Endothelial cell of umbilical vein (primary cell): ENCODE measurements around the gene SLC44A3.

Source experiments
- EZH2 ChIP-seq: IDR thresholded peaks from 2 replicates; pipeline ENCODE4 v1.6.1; 2012; ENCODE audit warnings: borderline replicate concordance, low read depth, mild to moderate bottlenecking, moderate library complexity, low read length, inconsistent platforms; ENCODE audit not compliant: severe bottlenecking
- POLR2A ChIP-seq: IDR thresholded peaks from 2 replicates; pipeline ENCODE4 v1.6.1; 2012; ENCODE audit warnings: low read depth, mild to moderate bottlenecking, control low read depth, low read length
- POLR2AphosphoS5 ChIP-seq: IDR thresholded peaks from 2 replicates; pipeline ENCODE4 v1.6.1; 2012; ENCODE audit warnings: low read depth, mild to moderate bottlenecking, control low read depth, low read length, moderate library complexity; ENCODE audit not compliant: insufficient read depth
- TF ChIP-seq, protein P1 (sequence below), 2 donors: IDR thresholded peaks; 1 replicate in 1 of 2; 2 replicates in 1 of 2; pipeline ENCODE4 v1.5.1; 2011; ENCODE audit warnings: low read length in 2 of 2, mild to moderate bottlenecking in 2 of 2, moderate library complexity in 2 of 2, control low read depth in 1 of 2, inconsistent platforms in 1 of 2, low read depth in 1 of 2; ENCODE audit not compliant: insufficient read depth in 1 of 2; ENCODE audit errors: extremely low read depth in 1 of 2

DNA sequence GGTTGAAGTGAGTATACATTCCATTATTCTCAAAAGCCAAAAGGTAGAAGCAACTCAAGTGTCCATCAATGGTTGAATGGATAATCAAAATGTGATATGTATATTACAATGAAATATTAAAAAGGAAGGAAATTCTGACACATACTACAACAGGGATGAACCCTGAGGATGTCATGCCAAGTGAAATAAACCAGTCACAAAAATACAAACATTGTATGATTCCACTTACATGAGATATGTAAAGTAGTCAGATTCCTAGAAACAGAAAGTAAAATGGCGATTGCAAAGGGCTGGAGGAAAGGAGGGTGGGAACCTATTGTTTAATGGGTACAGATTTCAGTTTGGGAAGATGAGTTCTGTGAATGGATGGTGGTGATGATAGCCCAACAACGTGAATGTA is 5.8 kb downstream of the SLC44A3 start:
- TF ChIP-seq, protein P1, sequence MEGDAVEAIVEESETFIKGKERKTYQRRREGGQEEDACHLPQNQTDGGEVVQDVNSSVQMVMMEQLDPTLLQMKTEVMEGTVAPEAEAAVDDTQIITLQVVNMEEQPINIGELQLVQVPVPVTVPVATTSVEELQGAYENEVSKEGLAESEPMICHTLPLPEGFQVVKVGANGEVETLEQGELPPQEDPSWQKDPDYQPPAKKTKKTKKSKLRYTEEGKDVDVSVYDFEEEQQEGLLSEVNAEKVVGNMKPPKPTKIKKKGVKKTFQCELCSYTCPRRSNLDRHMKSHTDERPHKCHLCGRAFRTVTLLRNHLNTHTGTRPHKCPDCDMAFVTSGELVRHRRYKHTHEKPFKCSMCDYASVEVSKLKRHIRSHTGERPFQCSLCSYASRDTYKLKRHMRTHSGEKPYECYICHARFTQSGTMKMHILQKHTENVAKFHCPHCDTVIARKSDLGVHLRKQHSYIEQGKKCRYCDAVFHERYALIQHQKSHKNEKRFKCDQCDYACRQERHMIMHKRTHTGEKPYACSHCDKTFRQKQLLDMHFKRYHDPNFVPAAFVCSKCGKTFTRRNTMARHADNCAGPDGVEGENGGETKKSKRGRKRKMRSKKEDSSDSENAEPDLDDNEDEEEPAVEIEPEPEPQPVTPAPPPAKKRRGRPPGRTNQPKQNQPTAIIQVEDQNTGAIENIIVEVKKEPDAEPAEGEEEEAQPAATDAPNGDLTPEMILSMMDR (IDR thresholded peaks at IDR 0.05; ENCODE audit: extremely low read depth in 1 of 2, insufficient read depth in 1 of 2, low read depth in 1 of 2, low read length in 2 of 2), result no peak
- TF ChIP-seq POLR2A (no peak), POLR2AphosphoS5 (no peak), EZH2 (no peak)
